NT2/D1 (cell line): ENCODE data around the gene TCERG1L.

ENCODE experiments used
- SUZ12 ChIP-seq: IDR thresholded peaks from 2 replicates; pipeline ENCODE4 v1.6.1; 2011; ENCODE audit not compliant: insufficient read length, insufficient read depth; ENCODE audit errors: extremely low read depth
- YY1 ChIP-seq: IDR thresholded peaks from 2 replicates; pipeline ENCODE4 v1.6.1; 2011; ENCODE audit not compliant: insufficient read length, insufficient read depth
- ZNF274 ChIP-seq: IDR thresholded peaks from 2 replicates; pipeline ENCODE4 v1.6.1; 2011; ENCODE audit warnings: mild to moderate bottlenecking, low read depth, low read length

- TF ChIP-seq YY1 (no peak), ZNF274 (no peak), SUZ12 (no peak)
These were observed 248.8 kb downstream of the TCERG1L start for GRCh38 chr10:131062621-131063260.
